ENCODE measurements around the gene ATP8A1.

- TF ChIP-seq POLR2AphosphoS5 (IDR thresholded peaks at IDR 0.05) (no peak), CTCF (IDR thresholded peaks at IDR 0.05) (no peak), POLR2A (IDR thresholded peaks at IDR 0.05) (no peak)
These were observed 10.7 kb downstream of the ATP8A1 start for GRCh38 chr4:42646013-42646784.
